Loucy (cell line): ENCODE data around the gene TSHZ2.

Source experiments
- CTCF ChIP-seq: fragments of 200-600 bp; sonication (generic); conservative IDR thresholded peaks from 2 replicates; pipeline ENCODE4 v1.5.1; 2014; ENCODE audit warnings: mild to moderate bottlenecking, antibody characterized with exemption, low read length
- EZH2phosphoT487 ChIP-seq: fragments of 200-600 bp; IDR thresholded peaks from 2 replicates; pipeline ENCODE4 v1.6.1; 2018; ENCODE audit warnings: antibody characterized with exemption, mild to moderate bottlenecking, moderate library complexity, borderline replicate concordance

- TF ChIP-seq CTCF (no peak), EZH2phosphoT487 (no peak)
Observed at GRCh38 chr20:53270792-53271375, 298.7 kb downstream of the TSHZ2 start.
